ELR (cell line): ENCODE measurements around the gene AOX1.
"Not testable (repeated sequence)": the region's sequence is repeated elsewhere in the genome, so short reads cannot be mapped to it uniquely, and the experiment has no call there.

Experiments used
- DNase-seq: peaks from one replicate; pipeline ENCODE4 v3.0.0-alpha.2; 2015; ENCODE audit warnings: low read depth

Gene AOX1

GRCh38 chr2:200585730-200586643, at the start of gene AOX1:
AOX1 (plus strand) TSS chr2:200586014; CDS start chr2:200586109, 95 bp downstream.
- DNase-seq = peak; percentile 84

- DNase-seq = no peak
Observed at GRCh38 chr2:200538139-200538538, 47.7 kb upstream of the AOX1 start.

GRCh38 chr2:200540793-200541192, 45.0 kb upstream of the AOX1 start:
- DNase-seq = no peak

GRCh38 chr2:200566596-200566995, 19.2 kb upstream of the AOX1 start:
- DNase-seq = not testable (repeated sequence)

- DNase-seq = no peak
Observed at GRCh38 chr2:200567932-200568331, 17.9 kb upstream of the AOX1 start.

GRCh38 chr2:200575957-200576356, 9.9 kb upstream of the AOX1 start:
- DNase-seq = peak; percentile 56

GRCh38 chr2:200577027-200577426, 8.8 kb upstream of the AOX1 start:
- no peak for DNase-seq

- DNase-seq = peak; percentile 64
Observed at GRCh38 chr2:200578778-200579177, 7.0 kb upstream of the AOX1 start.

GRCh38 chr2:200584639-200585038, 1.2 kb upstream of the AOX1 start:
- no peak for DNase-seq

GRCh38 chr2:200585340-200585729, 479 bp upstream of the AOX1 start:
- DNase-seq = no peak

- DNase-seq = no peak
Observed at GRCh38 chr2:200586644-200586975, 796 bp downstream of the AOX1 start.

- DNase-seq = no peak
Observed at GRCh38 chr2:200587007-200587616, 1.3 kb downstream of the AOX1 start.

- DNase-seq = no peak
Observed at GRCh38 chr2:200588076-200588678, 2.4 kb downstream of the AOX1 start.

- peak; percentile 29 for DNase-seq
Observed at GRCh38 chr2:200590090-200590489, 4.3 kb downstream of the AOX1 start.

GRCh38 chr2:200591308-200591707, 5.5 kb downstream of the AOX1 start:
- no peak for DNase-seq

- peak; percentile 45 for DNase-seq
Observed at GRCh38 chr2:200592406-200593075, 6.7 kb downstream of the AOX1 start.

- peak; percentile 40 for DNase-seq
Observed at GRCh38 chr2:200593905-200594304, 8.1 kb downstream of the AOX1 start.

- no peak for DNase-seq
Observed at GRCh38 chr2:200595913-200596312, 10.1 kb downstream of the AOX1 start.

GRCh38 chr2:200596774-200597570, 11.2 kb downstream of the AOX1 start:
- no peak for DNase-seq

- DNase-seq = no peak
Observed at GRCh38 chr2:200599206-200599605, 13.4 kb downstream of the AOX1 start.

- peak; percentile 89 for DNase-seq
Observed at GRCh38 chr2:200600549-200601225, 14.9 kb downstream of the AOX1 start.
